HG03159 (cell line): ENCODE results near the gene TRAK1.

Experiments used
- ATAC-seq: cut with Tn5 transposase; IDR thresholded peaks from one replicate; pipeline ENCODE4 v1.9.1; 2021; ENCODE audit warnings: mild to moderate bottlenecking, moderate library complexity; ENCODE audit not compliant: unreplicated experiment

The TRAK1 gene

DNA sequence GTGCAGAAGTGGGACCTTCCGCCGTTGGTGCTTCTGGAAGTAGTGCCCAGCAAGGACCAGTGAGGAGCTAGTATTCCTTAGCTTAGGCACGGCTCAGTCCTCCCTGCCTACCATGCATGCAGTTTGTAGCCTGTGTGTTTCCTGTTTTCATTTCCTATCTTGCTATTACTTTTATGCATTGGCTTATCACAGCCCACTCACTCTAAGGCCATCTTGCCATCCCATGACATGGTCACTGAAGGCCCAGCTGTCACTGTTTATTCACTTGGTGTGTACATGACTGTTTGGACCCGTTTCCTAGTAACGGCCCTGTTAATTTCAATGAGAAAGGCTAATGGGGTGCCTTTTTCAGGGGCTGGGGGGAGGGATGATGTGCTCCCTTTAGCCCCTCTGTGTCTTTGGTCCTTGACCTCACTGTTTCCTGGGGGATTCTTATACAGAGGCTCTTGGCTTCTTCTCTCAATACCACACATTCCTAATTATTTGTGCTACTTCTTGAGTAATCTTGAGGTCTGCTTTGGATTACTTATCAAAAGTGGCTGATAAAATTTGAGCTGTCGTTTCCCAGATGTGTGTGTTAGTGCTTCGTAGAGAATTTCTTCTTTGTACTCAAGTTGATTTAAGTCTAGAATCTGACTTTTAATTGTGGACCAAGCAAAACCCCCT is 24.5 kb upstream of the TRAK1 start:
- peak; percentile 47 for ATAC-seq

DNA sequence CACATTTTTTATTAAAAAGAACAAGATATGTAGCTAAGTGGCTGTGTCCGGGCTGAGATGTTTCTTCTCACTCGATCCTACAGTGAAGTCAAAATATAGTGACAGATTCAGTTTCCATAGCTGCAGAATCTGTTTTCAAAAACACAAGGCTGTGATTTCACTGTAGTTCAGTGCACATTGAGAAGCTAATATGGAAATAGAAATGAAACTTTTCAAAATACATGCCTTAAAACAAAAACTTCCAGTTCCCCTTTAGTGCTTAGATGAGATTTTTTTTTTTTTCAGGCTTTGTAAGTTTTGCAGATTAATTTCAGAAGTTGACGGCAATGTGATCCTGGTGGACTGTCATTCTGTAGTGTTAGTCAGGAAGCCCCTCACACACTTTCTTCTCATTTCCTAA is 23.8 kb upstream of the TRAK1 start:
- ATAC-seq: peak; percentile 85

DNA sequence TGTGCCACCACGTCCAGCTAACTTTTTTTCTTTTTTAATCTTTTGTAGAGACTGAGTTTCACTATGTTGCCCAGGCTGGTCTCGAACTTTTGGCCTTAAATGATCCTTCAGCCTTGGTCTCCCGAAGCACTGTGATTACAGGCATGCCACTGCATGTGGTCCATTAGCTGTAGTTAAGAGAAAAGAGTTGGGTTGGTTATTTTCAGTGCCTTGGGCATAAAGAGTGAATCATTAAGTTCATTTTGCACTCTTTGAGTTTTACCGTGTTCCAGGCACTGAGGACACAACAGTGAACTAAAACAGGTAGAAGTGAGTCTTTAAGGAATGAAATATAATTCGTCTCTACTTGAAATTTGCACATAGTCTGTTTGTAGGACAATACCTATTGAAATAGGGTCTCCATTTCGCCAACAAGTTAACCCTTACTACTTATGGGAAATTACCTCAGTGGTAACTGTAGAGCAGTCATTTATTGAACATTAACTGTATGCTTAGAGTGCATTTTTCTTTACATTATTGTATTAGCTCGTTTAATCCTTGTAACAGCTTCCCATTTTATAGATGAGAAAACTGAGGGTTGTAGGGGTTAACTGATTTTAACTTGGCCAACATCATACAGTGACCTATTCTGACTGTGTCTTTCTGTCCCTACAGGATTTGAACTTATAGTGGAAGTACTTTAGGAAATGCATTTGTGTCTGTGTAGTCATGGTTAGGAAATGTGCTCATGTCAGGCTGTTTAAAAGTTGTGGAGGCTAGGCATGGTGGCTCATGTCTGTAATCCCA is 22.7 kb upstream of the TRAK1 start:
- no peak for ATAC-seq

DNA sequence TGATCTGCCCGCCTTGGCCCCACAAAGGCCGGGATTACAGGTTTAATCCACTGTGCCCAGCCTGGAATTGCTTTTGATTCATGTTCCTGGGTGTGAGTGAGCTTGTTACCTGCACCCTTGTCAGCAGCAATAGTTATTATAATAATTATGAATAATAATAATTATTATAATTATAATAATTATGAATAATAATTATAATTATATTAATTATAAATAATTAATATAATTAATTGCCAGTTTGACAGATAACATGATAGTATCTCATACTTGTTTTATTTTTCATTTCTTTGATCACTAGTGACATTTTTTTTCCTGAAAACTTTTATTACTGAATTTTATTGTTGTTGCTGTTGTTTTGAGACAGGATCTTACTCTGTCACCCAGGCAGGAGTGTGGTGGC is 21.1 kb upstream of the TRAK1 start:
- ATAC-seq: no peak

DNA sequence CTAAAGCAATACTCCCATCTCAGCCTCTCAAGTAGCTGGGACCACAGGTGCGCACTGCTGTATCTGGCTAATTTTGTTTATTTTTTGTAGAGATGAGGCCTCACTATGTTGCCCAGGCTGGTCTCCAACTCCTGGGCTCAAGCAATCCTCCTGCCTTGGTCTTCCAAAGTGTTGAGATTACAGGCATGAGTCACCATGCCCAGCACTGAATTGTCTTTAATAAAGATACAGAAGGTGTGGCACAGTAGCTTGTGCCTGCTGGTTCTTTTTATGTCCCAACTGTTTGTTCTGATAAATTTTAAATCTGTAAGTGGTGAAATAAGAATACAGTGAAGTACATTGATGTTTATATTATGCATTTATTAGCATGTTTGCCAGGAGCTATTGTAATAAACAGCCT is 20.6 kb upstream of the TRAK1 start:
- ATAC-seq: no peak

DNA sequence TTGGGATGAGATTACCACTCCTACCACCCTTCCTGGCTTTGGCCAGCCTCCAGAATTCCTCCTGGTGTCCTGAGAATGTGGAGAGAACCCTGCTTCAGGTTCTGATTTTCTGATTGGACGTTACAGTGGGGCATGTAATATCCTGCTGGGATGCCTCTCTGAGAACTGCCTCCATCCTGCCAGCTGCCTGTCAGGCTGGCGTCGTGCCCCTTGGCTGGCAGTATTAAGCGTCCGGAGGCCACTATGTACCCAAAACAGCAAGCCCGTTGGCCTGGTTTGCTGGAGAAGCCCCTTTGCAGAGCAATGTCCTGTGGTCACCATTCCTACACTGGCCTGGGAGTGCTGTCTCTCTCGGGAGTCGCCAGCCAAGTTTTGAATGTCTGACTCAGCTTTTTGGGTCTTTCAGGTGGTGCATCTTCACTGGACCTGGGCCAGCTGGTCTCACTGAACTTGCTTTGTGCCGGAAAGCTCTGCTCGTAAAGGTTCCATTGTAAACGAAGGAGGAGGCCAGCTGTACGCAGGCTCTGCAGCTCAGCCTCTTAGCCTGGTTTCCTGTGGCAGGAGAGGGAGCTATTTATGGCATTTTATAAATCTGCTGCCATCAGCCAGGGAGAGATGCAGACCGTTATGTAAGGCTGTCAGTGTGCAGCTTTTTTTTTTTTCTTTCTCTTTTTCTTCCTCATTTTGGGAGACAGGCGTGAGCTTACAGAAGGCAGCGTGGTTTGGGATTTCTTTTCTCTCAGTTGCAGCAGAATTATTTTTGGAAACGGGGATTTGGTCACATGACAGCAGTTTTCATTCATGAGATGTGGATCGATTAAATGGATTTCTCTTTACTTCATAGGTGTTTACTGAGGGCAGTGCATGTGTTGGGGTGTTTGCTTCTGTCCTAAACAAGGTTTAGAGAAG is 19.0 kb upstream of the TRAK1 start:
- ATAC-seq: peak; percentile 56

DNA sequence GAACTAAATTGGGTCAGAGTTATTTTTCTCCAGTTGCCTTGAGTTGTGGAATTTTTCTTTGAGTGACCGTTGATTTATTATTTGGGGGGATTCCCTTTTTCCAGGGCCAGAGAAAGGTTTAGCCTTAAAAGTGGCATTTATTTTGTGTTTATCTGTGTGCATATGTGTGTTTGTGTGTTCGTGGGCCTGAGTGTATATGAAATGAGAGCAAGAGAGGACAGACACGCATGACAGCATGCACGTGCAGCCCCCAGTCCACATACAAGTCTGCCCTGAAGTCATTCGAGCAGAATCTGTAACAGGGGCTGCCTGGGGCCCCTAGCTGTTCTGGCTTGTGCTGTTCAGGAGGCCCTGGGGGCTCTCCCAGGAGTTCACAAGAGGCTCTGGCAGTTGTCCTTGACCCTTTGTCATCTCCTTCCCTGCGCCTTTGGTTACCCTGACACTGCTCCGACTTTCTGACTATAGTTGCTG is 18.3 kb upstream of the TRAK1 start:
- ATAC-seq: no peak

DNA sequence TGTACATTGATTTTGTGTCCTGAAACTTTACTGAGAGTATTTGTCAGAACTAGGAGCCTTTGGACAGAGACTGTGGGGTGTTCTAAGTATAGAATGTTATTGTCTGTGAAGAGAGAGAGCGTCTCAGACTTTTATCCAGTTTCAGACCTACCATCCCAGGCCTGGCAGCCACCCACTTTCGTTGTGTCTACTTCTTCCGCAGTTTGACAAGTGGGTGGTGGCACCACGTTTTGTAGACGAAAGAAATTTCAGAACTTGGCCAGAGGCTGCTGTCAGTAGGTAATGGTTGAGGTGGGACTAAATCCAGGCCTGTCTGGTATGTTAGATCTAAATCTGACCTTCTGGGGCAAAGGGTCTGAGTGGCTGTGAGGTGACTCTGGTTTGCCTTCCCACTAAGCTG is 13.4 kb upstream of the TRAK1 start:
- no peak for ATAC-seq

DNA sequence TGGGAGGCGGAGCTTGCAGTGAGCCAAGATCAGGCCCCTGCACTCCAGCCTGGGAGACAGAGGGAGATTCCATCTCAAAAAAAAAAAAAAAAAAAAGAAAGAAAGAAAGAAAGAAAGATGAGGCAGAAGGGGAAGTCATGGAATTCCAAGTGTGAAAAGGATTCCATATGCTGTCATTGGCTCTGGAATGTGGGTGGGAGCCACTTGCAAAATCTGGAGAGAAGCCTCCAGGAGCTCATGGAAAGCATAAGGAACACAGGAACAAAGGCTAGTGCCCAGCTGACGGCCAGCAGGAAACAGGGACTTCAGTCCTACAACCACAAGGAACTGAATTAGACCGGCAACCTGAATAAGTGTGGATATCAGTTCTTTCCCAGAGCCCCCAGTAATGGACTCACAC is 12.5 kb upstream of the TRAK1 start:
- no peak for ATAC-seq

DNA sequence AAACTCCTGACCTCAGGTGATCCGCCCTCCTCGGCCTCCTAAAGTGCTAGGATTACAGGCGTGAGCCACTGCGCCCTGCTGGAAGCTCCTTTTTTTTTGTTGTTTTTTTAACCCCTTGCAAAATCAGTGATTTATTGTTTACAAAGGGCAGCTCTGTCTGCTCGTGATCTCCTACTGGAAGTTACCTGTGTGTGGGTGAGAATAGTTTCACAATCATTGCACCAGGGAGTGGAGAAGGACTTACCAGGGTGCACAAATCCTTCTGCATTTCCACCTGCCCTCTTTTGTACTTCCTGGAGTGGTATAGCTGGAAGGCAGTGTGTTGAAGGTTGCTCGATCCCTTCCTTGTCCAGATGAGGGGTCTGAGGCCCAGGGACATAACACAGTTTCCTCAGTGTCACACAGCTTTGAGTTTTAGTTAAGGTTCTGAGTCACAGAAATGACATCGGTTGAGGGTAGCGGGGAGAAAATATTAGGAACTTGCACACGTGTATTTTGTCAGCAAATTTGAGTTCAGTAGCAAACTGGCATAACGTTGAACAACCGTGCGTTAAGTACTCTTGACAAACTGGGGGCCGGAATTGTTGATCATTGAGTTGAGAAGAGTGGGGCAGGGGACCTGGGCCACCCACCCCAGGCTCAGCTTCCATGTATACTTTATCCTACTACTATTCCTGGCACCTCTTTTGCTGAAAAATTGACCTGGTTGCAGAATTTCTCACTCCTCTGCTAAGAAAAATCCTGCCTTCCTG is 11.3 kb upstream of the TRAK1 start:
- no peak for ATAC-seq

DNA sequence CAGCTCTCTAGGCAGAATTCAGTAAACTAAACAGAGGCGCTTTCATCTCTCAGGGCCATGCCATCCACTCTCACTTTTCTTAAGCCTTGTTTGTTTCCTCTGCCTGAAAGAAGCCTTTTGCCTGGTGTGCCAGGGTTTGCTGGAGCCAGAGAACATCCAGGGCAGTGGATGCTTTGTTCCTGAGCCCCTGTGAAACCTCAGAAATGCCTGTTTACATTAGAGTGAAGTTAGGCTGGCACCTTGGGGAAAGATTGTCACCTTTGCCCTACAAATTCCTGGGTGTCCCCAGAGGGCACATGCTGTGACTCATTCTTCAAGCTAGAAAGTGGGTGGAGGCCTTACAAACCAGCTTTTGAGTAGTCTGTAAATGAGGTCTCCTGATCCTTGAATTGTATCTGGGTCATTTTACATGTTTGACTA is 10.7 kb upstream of the TRAK1 start:
- ATAC-seq: no peak

DNA sequence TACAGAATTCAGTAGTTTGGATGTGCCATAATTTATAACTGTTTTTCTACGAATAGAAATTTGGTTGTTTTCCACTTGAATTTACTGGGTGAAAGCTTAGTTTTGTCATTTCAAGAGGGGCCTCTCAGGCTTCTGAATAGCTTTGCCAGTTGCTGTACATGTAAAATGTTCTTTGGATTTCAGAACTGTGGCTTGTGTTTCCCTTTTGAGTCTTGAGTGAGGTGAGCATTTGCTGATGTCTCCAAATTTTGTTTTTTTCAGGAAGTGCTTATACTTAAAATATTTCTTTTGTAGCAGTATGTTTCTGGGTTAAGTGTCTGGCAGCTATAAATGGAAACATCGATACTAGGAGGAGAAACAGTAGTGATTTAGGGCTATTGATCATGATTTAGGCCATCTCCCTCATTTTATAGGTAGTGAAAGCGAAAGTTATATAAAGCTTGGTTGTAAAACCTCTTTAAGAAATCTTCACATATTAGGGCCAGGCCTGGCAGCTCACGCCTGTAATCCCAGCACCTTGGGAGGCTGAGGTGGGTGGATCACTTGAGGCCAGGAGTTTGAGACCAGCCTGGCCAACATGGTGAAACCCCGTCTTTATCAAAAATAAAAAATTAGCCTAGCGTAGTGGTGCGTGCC is 9.2 kb upstream of the TRAK1 start:
- ATAC-seq: no peak

DNA sequence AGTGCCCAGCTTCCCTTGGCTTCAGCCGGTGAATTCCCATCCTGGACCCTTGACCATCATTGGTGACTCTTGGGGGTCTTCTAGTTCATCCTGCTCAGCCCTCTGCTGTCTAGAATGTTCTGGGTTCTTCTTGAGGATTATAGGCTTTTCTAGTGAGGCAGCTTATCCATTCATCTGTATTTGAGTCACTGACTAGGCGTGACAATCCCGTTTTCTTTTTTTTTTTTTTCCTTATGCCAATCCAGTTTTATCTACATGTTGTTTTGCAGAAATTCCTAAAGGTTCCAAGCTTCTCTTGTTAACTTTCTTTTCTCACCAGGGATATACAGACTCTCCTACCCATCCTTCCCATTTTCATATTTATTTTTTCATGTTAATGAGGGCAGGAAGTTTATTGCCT is 6.6 kb upstream of the TRAK1 start:
- no peak for ATAC-seq

DNA sequence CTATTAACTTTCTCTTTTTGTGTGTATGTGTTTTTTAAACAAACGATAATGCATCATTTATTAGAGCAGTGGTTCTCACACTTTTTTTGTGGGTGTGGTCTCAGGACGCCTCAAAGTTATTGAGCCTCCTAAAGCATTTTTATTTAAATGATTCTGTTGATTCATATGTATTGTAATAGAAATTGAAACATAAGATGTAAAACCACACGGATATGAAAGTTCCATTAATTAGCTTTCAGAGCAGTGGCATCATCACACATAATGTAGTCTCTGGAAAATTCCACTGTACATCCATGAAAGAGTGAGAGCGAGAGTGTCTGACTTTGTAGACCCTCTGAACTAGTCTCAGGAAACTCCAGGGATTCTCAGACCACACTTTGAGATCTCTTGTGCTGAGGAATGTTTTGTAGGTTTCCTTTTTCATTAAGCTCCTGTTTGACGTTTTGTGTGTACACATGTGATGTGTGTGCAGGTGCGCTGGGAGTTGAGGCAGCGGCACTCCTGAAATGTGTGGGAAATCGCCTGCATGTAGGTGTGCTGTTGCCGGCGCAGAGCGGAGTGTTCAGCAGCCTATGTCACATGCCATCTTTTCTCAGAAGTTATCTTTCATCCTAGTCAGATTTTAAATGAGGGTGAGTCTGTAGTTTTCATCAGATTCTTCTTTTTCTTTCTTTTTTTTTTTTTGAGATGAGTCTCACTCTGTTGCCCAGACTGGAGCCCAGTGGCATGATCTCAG is 5.3 kb upstream of the TRAK1 start:
- no peak for ATAC-seq

DNA sequence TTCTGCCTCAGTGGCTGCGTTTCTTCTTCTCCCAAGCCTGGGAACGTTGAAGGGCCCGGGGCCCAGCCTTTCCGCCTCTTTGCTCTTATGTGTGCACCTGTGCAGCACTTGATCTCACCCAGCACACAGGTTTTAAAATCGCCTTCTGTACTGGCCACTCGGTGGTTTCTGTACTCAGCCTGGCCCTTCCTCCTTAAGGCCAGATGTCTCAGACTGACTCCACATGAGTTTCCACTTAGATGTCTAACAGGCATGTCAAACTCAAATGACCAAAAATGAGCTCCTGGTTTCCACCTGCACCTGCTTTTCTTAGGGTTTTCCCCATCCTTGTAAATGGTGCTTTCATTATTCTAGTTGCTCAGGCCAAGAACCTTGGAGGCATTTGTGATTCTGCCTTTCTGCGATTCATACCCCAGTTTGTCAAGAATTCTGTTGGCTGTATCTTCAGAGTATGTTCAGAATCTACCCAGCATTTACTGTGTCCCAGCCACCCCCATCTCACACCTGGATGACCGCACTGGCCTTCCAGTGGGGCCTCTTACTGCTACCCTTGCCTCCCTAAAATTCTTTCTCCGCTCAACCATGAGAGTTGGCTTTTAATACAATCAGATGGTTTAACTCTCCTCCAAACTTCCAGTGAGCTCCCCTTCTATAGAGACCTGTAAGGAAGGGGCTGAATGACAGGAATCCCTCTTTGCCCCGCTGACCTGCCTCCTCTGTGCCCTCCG is 2.2 kb upstream of the TRAK1 start:
- ATAC-seq: no peak

DNA sequence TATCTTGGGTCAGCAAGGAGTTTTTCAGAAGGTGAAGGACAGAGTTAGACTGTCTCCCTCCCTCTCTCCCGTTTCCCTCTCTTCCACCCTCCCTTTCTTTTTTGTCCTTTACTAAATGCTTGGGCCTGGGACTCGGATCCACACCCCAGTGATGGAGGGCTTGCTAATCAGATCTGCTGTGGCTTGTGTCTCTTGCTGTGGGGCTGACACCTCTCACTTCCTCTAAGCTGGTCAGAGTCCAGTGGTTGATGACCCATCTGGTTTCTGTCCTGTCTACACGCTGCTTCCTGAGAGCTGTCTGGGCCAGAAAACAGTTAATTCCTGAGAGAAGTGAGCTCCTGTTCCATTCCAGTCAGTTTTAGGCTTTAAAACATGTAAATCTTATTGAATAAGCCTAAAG is 849 bp downstream of the TRAK1 start:
- no peak for ATAC-seq

DNA sequence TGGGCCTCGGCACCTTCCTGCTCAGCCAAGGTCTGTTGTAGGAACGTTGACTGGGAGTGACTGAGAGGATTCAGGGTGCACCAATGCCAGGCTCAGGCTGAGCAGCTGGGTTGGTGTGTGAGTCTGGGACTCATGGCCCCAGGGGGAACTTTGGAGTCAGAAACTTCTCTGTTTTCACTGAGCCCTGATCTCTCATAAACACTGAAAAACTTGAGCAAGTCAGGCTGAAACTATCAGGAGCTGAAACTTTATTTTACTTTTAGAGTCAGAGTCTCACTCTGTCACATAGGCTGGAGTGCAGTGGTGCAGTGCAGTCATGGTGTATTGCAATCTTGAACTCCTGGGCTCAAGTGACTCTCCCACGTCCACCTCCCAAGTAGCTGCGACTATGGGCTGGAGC is 3.0 kb downstream of the TRAK1 start:
- peak; percentile 69 for ATAC-seq

DNA sequence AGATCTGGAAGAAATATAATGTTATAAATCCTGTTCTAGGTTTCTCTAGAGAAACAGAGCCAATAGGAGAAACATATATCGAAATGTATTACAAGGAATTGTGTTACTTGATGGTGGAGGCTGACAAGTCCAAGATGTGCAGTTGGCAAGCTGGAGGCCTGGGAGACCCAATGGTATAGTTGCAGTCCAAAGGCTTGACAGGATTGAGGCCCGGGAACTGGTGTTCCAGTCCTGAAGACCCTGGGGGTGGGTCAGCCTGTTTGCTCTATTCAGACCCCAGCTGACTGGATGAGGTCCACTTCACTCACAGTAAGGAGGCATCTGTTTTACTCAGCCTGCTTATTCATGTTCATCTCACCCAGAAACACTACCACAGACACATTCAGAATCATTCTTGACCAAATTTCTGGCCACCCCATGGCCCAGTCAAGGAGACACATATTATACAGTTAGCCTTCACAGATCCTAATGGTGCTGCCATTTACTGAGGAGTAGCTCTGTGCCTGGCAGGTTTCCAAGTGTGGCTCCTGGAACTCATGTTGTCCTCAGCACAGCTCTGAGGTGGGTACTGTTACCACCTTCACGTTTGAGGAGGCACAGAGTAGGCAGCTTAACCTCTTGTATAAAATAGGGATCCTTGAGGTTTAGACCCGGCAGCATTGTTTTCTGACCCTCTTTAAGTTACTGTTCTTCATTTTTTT is 3.7 kb downstream of the TRAK1 start:
- no peak for ATAC-seq
